ENCODE data around the gene NOP56. TPM values are rescaled to one million over a fixed set of nuclear protein-coding genes. Genes with fewer than 3 reads are reported as not detected.

NOP56 gene
- total and polyA plus RNA-seq, 2 of the 4 experiments (the other 2 are of a cell fraction) = 189 to 231 TPM

DNA sequence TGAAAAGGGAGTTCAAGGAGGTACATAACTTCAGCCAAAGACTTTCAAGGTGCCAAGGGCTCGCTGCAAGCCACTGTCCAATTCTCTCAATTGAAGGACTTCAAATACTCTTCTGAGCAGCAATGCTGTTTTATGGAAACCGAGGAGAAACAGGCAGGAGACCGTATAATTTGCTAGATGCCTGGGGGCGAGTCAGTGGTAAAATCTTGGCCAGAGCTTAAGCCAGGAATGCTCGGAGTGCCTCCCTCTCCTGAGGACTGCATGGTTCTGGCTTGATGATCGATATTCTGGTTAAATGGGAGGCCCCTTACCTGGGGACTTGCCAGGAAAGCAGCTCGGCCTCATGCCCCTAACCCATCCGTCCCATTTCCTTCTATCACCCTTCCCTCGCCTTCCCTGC, 35.8 kb upstream of the NOP56 start:
- H2BK5ac ChIP-seq (ENCODE audit: low read depth, low read length, poor library complexity, severe bottlenecking) = no peak overlapping the region
- peaks cover 2% of the 10 kb centered on the region; the same call in 1 of the 2 replicates for H3K9me3 ChIP-seq (ENCODE audit: control insufficient read depth, insufficient read depth, low read length)
- no peak overlapping the region for H3K9ac ChIP-seq (ENCODE audit: low read depth, low read length)
- H4K91ac ChIP-seq (ENCODE audit: insufficient read depth, low read depth, low read length) = no peak overlapping the region
- dilution Hi-C loops (cut with HindIII; ENCODE audit: low sequenced_read_pairs, unreplicated experiment) = no loop called here
- H4K8ac ChIP-seq (ENCODE audit: low read depth in 2 of 2, low read length in 2 of 2) = no peak overlapping the region
- H3K9me1 ChIP-seq (ENCODE audit: insufficient read depth, low read length) = no peaks in the 10 kb centered on the region
- no peaks in the 10 kb centered on the region for H3K79me1 ChIP-seq (ENCODE audit: low read depth in 1 of 2, low read length in 2 of 2)
- TF ChIP-seq, protein P1, sequence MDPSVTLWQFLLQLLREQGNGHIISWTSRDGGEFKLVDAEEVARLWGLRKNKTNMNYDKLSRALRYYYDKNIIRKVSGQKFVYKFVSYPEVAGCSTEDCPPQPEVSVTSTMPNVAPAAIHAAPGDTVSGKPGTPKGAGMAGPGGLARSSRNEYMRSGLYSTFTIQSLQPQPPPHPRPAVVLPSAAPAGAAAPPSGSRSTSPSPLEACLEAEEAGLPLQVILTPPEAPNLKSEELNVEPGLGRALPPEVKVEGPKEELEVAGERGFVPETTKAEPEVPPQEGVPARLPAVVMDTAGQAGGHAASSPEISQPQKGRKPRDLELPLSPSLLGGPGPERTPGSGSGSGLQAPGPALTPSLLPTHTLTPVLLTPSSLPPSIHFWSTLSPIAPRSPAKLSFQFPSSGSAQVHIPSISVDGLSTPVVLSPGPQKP (IDR thresholded peaks at IDR 0.05; ENCODE audit: borderline replicate concordance, low read depth, low read length) = no peak
- TF ChIP-seq RCOR1 (IDR thresholded peaks at IDR 0.05; ENCODE audit: insufficient replicate concordance, low read length) (no peak), MXI1 (IDR thresholded peaks at IDR 0.05; ENCODE audit: borderline replicate concordance, low read depth, low read length) (no peak), FOS (IDR thresholded peaks at IDR 0.05; ENCODE audit: low read depth, low read length) (no peak)
- no peak for ATAC-seq (ENCODE audit: low read depth)
- POLR2A ChIA-PET (ENCODE audit: unreplicated experiment) = no interaction called here
- no peak overlapping the region for H3K4ac ChIP-seq (ENCODE audit: low read depth, low read length)
- no peak for DNase-seq
- WGBS, 2 experiments (ENCODE audit: extremely low coverage in 2 of 2, insufficient read length in 1 of 2) = no CpG with 5 or more reads among the region's 9 CpGs
- intact Hi-C loops (cut with micrococcal nuclease) = no loop called here
- no peaks in the 10 kb centered on the region for H4K20me1 ChIP-seq (ENCODE audit: insufficient read depth, low read length)
- H2BK15ac ChIP-seq (ENCODE audit: low read depth, low read length) = no peak overlapping the region
- H3K18ac ChIP-seq (ENCODE audit: low read depth, low read length) = no peak overlapping the region
- CTCF ChIA-PET = no interaction called here
- H3K27ac ChIP-seq (ENCODE audit: insufficient read depth, low read length) = no peak overlapping the region
- no peaks in the 10 kb centered on the region for H3K4me1 ChIP-seq (ENCODE audit: control insufficient read depth, insufficient read depth, low read length)
- H4K5ac ChIP-seq (ENCODE audit: low read depth, low read length) = no peak overlapping the region
- no peak overlapping the region for H3K4me3 ChIP-seq (ENCODE audit: insufficient read depth, low read depth, low read length)
- H3K14ac ChIP-seq (replicated peaks; ENCODE audit: low read depth, low read length) = no peak overlapping the region
- H2AK5ac ChIP-seq (ENCODE audit: low read depth, low read length) = no peak overlapping the region
- H2AK9ac ChIP-seq (replicated peaks; ENCODE audit: low read depth, low read length, poor library complexity) = no peak overlapping the region
- H3K56ac ChIP-seq (ENCODE audit: extremely low read depth, insufficient read depth, low read length) = no peak overlapping the region
- H3K36me3 ChIP-seq (ENCODE audit: control insufficient read depth, insufficient read depth, low read length) = no peaks in the 10 kb centered on the region
- H2BK120ac ChIP-seq (ENCODE audit: low read depth, low read length) = no peak overlapping the region
- H2AFZ ChIP-seq (replicated peaks; ENCODE audit: low read length, poor library complexity) = no peak overlapping the region
- peaks cover 8% of the 10 kb centered on the region for H3K27me3 ChIP-seq (ENCODE audit: control insufficient read depth, insufficient read depth, low read length)
- H3K4me2 ChIP-seq (ENCODE audit: low read depth, low read length) = no peak overlapping the region
- BruUV-seq (replicated peaks) = no TSS peak
- in situ Hi-C loops (cut with MboI; ENCODE audit: low sequenced_read_pairs) = no loop called here
- no peak overlapping the region for H3K23ac ChIP-seq (ENCODE audit: low read depth, low read length)
- H2BK20ac ChIP-seq (ENCODE audit: low read depth, low read length) = no peak overlapping the region
